Measurements from ENCODE around the gene DISC1. TPM values are rescaled to one million over a fixed set of nuclear protein-coding genes. Genes with fewer than 3 reads are reported as not detected.
A peak's percentile ranks its signal among the peaks of the same experiment; 100 is the strongest.
"Not testable (repeated sequence)": the region's sequence is repeated elsewhere in the genome, so short reads cannot be mapped to it uniquely, and the experiment has no call there.

The DISC1 gene
- total and polyA plus RNA-seq, 2 of the 13 experiments (the other 11 are each of a cell fraction or from before 2014, with no cell fraction given), result 4.2 to 4.6 TPM

GRCh38 chr1:231668826-231669225, 42.2 kb downstream of the DISC1 start (continued):
- no peak for TF ChIP-seq ZNF710 (CRISPR knock-in tag; IDR thresholded peaks at IDR 0.05; ENCODE audit: borderline replicate concordance)

- H3K4me1 ChIP-seq (ENCODE audit: insufficient read depth, low read length), result peaks cover 41% of the 10 kb centered on the region
- DNase-seq (ENCODE audit: low spot score); H4K20me1 ChIP-seq (ENCODE audit: insufficient read depth, low read length); H3K27ac ChIP-seq (ENCODE audit: extremely low read length, insufficient read depth, low read length); in situ Hi-C loops (cut with HindIII; ENCODE audit: extremely low pct_ligation_motif_present, low pct_unique_long_range_greater_than_20kb); H2AFZ ChIP-seq (ENCODE audit: low read length); H3K9ac ChIP-seq (ENCODE audit: insufficient read depth, low read depth, low read length); H3K27me3 ChIP-seq (ENCODE audit: control insufficient read depth in 1 of 2, insufficient read depth in 2 of 2, low read length in 2 of 2); H3K4me3 ChIP-seq (replicated peaks in 1 of 3; ENCODE audit: insufficient read depth in 1 of 3, low read depth in 2 of 3, low read length in 3 of 3); BruUV-seq (replicated peaks); H3K79me2 ChIP-seq (ENCODE audit: insufficient read depth, low read length); H3K4me2 ChIP-seq (ENCODE audit: low read depth, low read length); FAIRE-seq; ATAC-seq; H3K9me3 ChIP-seq (ENCODE audit: low read length); intact Hi-C loops (cut with micrococcal nuclease; ENCODE audit: unreplicated experiment); H3K36me3 ChIP-seq (replicated peaks in 1 of 2; ENCODE audit: control insufficient read depth in 1 of 2, insufficient read depth in 2 of 2, low read length in 2 of 2); CTCF ChIA-PET (ENCODE audit: low intra/inter-chr PET ratio, low total read pairs); POLR2A ChIA-PET: not testable (repeated sequence)
- 72% methylated on average over 4 of the region's 4 CpGs for WGBS (ENCODE audit: low lambda C conversion rate)
Observed at GRCh38 chr1:231669864-231670621, 43.5 kb downstream of the DISC1 start.

GRCh38 chr1:231670755-231671154, 44.2 kb downstream of the DISC1 start:
- H3K36me3 ChIP-seq (replicated peaks in 1 of 2; ENCODE audit: control insufficient read depth in 1 of 2, insufficient read depth in 2 of 2, low read length in 2 of 2), result no peaks in the 10 kb centered on the region
- no TSS peak for BruUV-seq (replicated peaks)
- WGBS (ENCODE audit: low lambda C conversion rate), result 89% methylated on average over 1 of the region's 1 CpG
- H2AFZ ChIP-seq (ENCODE audit: low read length), result no peak overlapping the region
- no peaks in the 10 kb centered on the region for H4K20me1 ChIP-seq (ENCODE audit: insufficient read depth, low read length)
- no peak for FAIRE-seq
- peaks cover 48% of the 10 kb centered on the region for H3K4me1 ChIP-seq (ENCODE audit: insufficient read depth, low read length)
- CTCF ChIA-PET (ENCODE audit: low intra/inter-chr PET ratio, low total read pairs), result no interaction called here
- no peaks in the 10 kb centered on the region for H3K27me3 ChIP-seq (ENCODE audit: control insufficient read depth in 1 of 2, insufficient read depth in 2 of 2, low read length in 2 of 2)
- H3K4me3 ChIP-seq (replicated peaks in 1 of 3; ENCODE audit: insufficient read depth in 1 of 3, low read depth in 2 of 3, low read length in 3 of 3), result no peak overlapping the region
- no peak overlapping the region for H3K27ac ChIP-seq (ENCODE audit: extremely low read length, insufficient read depth, low read length)
- no peak overlapping the region for H3K9ac ChIP-seq (ENCODE audit: insufficient read depth, low read depth, low read length)
- DNase-seq (ENCODE audit: low spot score), result no peak
- POLR2A ChIA-PET, result no interaction called here
- no peak overlapping the region for H3K4me2 ChIP-seq (ENCODE audit: low read depth, low read length)
- H3K79me2 ChIP-seq (ENCODE audit: insufficient read depth, low read length), result no peaks in the 10 kb centered on the region
- no peaks in the 10 kb centered on the region for H3K9me3 ChIP-seq (ENCODE audit: low read length)
- in situ Hi-C loops (cut with HindIII; ENCODE audit: extremely low pct_ligation_motif_present, low pct_unique_long_range_greater_than_20kb), result no loop called here
- no peak for ATAC-seq
- TF ChIP-seq EEA1 (CRISPR knock-in tag; IDR thresholded peaks at IDR 0.05; ENCODE audit: borderline replicate concordance), result no peak
- TF ChIP-seq ZNF772 (CRISPR knock-in tag; IDR thresholded peaks at IDR 0.05), result no peak
- TF ChIP-seq ZFP1 (CRISPR knock-in tag; IDR thresholded peaks at IDR 0.05), result peak; percentile 63; the same call in 1 of the 2 replicates
- TF ChIP-seq ZNF407 (CRISPR knock-in tag; IDR thresholded peaks at IDR 0.05; ENCODE audit: not compliant biosample characterization), result no peak
- intact Hi-C loops (cut with micrococcal nuclease; ENCODE audit: unreplicated experiment), result no loop called here
